ENCODE results near the gene HTR7.
"Not testable (repeated sequence)": the region's sequence is repeated elsewhere in the genome, so short reads cannot be mapped to it uniquely, and the experiment has no call there.

The HTR7 gene

DNA sequence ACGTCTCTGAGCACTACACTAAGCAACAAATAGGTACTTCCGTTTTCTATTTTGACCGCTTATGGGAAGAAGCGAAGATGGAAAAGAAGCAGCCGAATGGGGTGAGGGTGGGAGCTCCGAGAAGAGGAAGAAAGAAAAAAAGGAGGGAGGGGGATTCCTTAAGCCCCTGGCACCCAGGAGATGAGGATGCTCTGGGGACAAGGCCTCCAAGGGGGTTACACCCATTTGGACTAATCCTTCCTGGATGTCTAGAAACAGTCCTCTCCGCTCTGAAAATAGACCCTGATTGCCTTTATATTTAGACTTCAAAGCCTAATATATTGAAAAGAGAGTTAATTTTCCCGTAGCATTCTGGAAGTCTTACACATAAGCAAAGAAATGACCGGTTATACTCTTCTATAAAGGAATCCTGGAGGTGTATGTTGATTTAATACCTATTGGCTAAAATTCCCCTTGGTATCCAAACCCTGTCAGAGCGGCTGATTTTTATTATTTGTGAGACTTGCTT, 676 bp upstream of the HTR7 start:
- no peak for DNase-seq (ENCODE audit: low read depth in 2 of 2)

DNA sequence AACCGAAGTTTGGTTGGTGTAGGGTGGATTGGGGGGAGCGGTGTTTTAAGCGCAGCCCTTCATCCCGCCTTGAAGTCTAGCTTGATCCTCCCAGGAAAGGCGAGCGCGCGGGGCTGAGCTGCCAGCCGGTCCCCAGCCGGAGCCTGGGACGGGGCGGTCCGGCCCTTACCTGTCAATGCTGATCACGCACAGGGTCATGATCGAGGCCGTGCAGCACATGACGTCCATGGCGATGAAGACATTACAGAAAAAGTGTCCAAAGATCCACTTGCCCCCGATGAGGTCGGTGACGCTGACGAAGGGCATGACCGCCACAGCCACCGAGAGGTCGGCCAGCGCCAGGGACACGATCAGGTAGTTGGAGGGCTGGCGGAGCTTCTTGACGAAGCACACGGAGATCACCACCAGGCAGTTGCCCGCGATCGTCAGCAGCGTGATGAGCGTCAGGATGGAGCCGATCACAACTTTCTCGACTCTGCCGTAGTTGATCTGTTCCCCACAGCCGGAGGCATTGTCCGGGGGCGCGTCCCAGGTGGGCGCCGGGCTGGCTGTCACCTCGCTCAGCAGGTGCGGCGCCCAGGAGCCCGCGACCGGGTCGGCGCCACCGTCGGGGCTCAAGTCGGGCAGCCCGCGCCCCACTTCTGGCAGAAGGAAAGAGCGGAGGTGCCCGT, 740 bp downstream of the HTR7 start:
- no peak for DNase-seq (ENCODE audit: low read depth in 2 of 2)

DNA sequence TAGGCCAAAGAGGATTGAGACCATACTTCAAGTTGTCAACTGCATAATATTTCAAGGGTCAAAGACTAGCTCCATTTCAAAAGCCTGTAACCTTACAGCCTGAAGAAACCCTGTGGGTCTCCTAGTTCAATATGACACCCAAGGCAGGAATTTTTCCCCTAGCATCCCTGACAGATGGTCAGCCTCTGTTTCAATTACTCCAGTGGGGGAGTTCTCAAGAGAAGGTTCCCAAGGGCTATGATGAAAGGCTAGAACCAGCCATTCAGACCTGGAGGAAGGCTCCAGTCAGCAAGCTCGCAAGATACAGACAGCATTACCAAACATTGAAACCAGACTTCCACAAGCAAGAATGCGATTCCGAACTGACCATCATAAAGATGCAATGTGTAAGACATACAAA, 1.6 kb downstream of the HTR7 start:
- DNase-seq (ENCODE audit: low read depth in 2 of 2) = no peak

DNA sequence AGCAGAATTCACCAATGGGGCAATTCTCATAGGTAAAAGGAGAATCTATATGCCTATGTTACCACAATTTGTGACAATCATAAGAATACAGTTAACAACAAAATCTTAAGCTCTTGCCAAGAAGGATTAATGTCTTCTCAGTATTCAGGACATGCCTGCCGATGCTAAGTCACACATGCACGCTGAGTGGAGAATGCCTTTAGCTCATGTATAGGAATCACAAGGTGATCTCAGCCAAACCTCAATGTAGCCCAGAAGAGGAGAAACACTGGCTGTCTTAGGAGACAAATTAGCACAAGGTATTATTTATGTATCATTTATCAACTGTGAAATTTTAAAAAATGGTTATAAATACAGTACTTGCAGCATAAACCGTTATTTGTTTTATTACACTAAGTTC, 2.7 kb downstream of the HTR7 start:
- DNase-seq (ENCODE audit: low read depth in 2 of 2) = no peak

DNA sequence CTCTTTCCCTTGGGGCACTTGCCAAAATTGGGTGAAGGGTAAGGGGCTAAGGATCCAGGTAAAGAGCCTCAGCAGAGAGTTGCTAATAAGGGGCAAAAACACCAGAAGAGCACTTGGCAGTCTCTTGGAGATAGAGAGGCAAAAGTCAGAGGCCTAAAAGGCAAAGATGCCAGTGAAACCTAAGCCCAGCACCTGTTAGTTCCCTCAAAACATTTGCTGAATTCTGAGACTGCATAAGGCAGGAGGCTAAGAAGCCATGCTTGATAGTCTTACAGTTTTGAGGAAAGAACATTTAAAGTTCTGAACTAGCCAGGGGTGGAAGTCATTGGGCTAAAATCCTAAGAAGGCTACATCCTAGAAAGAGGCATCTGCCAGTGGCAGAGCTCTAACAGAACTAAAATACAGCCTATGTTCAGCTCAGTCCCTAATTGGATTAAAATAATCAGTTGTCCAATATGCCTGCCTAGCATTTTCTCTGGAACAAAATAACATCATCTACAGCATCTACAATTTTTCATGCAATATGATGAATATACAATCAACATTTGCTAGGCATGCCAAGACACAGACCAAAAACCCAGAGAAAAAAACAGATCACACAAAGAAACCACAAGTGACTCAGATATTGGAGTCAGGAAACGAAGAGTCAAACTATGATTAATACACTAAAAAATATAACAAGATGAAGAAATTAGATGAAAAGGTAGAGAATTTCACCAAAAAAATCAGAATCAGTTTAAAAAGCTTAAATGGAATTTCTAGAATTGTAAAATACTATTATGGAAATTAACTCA, 7.7 kb downstream of the HTR7 start:
- DNase-seq (ENCODE audit: low read depth in 2 of 2) = no peak

DNA sequence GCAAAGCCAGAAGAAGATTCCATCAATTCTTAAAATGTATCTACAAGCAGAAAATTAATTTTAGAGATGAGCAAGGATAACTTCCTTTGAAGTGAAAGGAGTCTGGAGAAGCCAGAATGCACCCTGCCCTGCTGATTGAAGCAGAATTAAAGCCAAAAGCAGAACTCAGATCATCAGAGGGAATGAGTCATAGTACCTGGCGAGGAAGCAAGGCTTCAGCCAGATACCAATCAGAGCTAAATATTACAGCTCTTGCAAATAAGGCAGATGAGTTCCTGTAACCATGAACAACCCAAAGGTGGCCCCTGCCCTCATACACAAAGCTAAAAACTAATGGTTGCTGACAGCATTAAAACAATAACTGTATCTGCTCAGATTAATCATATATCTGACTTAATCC, 10.4 kb downstream of the HTR7 start:
- DNase-seq (ENCODE audit: low read depth in 2 of 2) = no peak

DNA sequence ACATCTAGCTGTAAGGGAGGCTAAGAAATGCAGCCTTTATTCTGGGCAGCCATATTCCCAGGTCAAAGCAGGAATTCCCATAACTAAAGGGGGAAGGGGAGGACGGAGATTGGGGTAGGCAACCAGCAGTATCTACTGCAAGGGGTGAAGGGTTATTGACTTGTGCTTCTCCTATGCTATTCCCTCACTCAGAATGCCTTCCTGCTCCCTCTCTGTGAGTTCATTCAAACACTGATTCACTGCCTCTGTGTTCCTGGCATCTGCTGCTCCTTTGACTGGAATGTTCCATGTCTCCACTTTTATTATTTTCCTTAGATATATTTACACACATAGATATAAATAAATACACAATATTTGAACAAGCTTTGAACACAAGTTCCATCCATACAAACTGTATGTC, 11.1 kb downstream of the HTR7 start:
- no peak for DNase-seq (ENCODE audit: low read depth in 2 of 2)

DNA sequence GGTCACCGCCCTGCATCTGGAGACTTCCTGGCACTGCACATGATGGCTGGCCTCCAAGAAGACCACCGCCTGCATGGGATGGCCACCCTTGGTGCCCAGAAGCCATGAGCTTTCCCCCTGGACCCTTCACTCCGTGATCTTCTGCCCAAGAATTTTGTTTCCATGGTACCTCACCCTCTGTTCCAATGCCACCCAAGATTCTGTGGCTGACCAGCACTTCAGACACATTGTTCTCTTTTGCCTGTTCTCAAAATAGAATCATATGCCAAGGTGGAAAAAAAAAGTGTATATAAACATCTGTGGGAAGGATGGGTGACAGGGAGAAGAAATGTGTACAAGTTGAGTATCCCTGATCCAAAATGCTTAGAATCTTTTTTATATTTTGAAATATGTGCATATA, 12.1 kb downstream of the HTR7 start:
- DNase-seq (ENCODE audit: low read depth in 2 of 2) = no peak

DNA sequence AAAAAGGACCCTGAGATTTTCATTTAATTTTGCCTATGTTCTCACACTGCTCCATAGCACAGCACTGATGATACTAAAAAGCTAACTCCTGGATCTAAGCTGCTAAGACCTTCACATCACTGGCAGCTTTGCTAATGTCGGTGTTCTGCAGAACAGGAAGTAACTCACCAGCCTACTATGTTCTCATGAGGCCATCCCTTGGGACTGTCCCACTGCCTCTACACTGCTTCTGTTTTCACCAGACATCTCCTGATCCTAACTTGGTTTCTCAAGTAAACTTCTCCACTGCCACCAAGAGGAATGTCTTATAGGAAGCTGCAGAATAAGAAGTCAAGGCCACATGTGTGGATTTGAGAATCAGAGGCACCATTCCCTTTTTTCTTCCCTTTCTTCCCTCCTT, 15.1 kb downstream of the HTR7 start:
- DNase-seq (ENCODE audit: low read depth in 2 of 2) = no peak

DNA sequence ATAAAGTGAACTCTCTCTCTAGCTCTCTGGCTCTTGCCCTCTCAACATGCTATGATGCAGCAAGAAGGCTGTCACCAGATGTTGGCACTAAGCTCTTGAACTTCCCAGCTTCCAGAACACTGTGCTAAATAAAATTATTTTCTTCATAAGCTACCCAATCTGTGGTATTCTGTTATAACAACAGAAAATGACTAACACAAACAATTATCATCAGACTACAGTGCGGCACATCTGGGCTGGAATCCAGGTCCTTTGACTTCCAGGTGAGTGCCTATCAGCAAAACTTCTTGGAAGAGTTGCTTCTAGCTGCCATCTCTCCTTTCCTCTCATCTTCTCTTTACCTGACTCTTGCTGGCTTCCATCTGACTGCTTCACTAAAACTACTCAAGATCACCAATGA, 20.4 kb downstream of the HTR7 start:
- DNase-seq (ENCODE audit: low read depth in 2 of 2) = no peak

DNA sequence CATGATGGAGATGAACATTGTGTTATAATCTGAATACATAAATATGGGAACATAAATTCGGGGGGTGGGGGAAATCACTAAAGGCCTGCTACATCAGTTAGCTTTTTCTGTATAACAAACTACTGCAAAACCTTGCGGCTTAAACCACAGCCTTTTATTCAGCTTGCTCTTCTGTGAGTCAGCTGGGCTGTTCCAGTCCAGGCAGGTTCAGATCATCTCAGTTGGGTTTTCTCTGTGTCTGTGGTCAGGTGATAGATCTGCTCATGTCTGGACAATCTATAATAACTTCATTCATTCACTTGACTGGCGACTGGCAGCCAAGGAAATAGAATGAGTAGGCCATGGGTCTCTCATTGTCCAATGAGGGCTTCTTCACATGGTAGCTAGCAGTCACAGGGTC, 23.5 kb downstream of the HTR7 start:
- DNase-seq (ENCODE audit: low read depth in 2 of 2) = no peak

DNA sequence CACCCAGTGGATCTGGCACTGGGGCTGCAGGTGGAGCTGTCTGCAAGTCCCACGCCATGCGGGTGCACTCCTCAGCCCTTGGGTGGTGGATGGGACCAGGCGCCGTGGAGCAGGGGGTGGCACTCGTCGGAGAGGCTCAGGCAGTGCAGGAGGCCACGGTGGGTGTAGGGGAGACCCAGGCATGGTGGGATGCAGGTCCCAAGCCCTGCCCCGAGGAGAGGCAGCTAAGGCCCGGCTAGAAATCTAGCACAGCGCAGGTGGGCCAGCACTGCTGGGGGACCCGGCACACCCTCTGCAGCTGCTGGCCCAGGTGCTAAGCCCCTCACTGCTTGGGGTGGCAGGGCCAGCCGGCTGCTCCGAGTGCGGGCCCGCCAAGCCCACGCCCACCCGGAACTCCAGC, 25.7 kb downstream of the HTR7 start:
- no peak for DNase-seq (ENCODE audit: low read depth in 2 of 2)

DNA sequence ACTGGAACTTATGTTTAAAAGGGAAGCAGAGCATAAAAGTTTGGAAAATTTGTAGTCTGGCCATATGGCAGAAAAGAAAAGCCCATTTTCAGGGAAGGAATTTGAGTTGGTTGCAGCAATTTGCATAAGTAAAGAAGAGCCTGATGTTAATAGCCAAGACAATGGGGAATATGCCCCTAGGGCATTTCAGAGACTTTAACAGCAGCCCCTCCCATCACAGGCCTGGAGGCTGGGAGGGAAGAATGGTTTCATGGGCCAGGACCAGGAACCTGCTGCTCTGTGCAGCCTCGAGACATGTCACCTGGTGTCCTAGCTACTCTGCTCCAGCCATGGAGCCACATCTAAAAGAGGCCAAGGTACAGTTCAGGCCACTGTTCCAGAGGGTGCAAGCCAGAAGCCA, 35.3 kb downstream of the HTR7 start:
- no peak for DNase-seq (ENCODE audit: low read depth in 2 of 2)

DNA sequence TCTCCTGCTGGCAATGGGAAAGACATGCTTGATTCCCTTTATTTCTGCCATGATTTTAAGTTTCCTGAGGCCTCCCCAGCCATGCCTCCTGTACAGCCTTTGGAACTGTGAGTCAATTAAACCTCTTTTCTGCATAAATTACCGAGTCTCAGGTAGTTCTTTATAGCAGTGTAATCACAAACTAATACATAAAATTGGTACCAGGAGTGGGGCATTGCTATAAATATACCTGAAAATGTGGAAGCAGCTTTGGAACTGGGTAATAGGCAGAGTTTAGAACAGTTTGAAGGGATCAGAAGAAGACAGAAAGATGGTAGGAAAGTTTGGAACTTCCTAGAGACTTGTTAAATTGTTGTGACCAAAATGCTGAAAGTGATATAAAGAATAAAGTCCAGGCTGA, 36.0 kb downstream of the HTR7 start:
- DNase-seq (ENCODE audit: low read depth in 2 of 2) = not testable (repeated sequence)

DNA sequence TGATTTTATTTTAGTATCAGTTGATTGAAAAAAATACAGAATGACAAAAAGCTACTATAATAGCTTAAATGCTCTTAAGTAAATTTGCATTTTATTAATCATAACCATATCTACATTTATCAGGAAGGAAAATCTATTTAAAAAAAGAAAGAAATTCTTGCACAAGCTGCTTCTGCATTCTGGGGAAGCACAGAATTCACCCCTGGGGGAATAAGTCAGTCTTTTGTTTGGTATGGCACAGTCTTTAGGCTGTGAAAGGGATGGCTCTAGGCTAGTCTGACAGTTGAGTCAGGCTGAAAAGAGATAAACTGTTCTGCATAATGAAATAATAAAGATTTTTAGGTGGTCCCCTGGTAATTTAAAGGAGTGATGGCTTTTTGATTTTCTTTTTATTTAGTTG, 37.9 kb downstream of the HTR7 start:
- DNase-seq (ENCODE audit: low read depth in 2 of 2) = no peak

DNA sequence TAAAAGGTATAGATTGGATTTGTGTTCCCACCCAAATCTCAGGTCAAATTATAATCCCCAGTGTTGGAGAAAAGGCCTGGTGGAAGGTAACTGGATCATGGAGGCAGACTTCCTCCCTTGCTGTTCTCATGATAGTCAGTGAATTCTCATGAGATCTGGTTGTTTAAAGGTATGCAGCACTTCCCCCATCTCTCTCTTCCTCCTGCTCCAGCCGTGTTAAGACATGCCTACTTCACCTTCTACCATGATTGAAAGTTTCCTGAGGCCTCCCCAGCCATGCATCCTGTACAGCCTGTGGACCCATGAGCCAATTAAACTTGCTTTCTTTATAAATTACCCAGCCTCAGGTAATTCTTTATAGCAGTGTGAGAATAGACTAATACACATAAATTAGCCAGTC, 39.1 kb downstream of the HTR7 start:
- no peak for DNase-seq (ENCODE audit: low read depth in 2 of 2)

DNA sequence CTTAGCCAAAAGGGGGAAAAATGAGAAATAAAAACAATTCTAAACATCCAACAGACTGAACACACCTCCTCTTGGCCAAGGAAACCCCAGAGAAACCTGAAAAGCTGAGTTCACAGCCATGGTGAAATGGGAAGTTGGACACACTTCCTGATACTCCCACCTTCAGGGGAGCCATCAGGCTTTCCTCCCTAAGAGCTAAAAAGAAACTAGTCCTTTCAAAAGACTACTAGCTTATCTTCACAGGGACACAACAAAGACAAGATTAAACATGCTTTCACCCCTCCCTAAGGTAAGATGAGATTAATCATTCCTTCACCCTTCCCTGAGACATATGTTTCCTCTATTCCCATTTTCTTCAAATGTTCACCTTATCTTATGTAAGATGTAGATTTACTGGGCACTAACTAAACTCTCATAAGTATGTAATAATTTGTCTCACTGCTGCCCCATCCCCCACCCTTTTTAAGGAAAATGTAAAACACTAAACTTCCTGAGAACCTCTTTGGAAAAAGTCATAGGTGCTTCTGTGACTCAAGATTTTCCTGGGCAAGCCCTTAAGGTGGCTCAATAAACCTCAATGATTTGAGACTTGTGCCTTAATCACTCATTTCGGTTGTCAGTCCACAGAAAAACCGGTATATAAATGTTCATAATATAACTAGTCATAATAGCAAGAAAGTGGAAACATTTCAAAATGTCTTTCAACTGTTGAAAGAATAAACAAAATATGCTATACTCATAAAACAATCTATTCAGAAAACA, 40.5 kb downstream of the HTR7 start:
- no peak for DNase-seq (ENCODE audit: low read depth in 2 of 2)

DNA sequence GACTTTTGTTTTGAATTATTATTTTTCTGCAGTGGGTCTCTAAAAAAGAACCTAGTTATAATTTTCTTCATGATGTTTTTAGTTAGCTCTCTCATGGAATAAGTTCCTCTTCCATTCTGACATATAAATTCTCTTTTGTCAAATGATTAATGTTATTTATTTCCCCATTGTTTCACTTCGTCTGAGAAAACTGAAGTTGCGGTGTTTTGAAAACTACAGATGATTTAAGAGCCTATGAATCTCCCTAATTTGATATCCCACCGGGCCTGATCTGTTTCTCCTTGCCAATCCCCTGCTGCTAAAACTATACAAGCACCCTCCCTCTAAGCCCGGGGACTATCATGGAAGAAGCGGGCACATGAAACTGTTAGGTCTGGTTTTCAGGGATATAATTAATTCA, 41.4 kb downstream of the HTR7 start:
- DNase-seq (ENCODE audit: low read depth in 2 of 2) = no peak

DNA sequence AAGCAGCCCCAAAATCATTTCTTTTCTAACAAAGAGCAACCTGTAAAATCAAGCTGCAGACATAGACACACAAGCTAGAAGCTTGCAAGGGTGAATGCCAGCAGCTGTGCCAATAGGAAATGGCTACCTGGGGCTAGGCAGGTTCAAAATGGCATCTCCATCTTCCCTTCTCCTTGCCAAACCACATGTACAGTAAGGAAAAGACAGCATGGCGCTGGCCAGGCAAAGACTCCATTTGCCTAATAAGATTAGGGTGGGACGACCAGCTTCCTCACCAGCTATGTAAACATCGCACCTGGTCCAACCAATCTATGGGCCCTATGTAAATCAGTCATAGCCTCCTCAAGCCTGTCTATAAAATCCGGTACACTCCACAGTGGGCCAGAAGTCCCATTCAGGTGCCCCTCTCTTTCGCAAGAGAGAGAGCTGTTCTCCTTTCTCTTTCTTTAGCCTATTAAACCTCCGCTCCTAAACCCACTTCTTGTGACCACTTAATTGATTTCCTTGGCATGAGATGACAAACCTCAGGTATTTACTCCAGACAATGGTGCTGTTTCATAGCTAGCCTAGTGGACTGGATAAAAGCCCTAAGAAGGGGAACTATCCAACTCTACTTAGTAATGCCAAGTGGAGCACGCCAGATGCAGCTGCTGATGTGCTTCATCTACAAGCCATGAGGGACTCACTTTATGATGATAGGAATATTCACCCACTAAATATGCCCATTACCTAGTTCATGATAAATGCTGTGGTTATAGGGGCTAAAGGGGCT, 44.1 kb downstream of the HTR7 start:
- no peak for DNase-seq (ENCODE audit: low read depth in 2 of 2)

DNA sequence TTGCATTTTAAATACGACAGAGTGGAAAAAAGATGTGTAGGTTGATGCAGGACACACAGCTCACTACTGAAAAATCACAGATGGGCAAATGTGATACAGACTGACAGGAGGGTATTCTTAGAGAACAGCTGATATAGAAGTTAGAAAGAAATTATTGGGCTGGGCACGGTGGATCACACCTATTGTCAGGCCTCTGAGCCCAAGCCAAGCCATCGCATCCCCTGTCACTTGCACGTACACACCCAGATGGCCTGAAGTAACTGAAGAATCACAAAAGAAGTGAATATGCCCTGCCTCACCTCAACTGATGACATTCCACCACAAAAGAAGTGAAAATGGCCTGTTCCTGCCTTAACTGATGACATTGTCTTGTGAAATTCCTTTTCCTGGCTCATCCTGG, 50.7 kb downstream of the HTR7 start:
- DNase-seq (ENCODE audit: low read depth in 2 of 2) = not testable (repeated sequence)

DNA sequence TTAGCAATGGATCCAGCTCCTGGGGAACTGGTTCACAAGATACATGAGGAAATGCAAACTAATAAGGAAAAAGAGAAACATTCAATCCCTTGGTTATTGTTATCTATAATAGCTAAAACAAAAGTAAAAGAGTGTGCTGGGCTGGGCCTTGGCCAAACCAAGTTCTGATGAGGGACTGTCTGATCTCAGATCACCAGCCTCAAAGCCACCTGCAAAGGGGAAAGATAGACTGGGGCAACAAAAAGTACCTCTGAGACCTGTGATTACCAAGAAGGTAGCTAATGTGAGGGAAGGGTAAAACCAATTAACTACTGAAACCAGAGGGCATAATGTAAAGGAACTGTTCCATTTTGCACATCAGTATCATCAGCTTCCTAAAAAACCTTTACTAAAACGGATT, 51.2 kb downstream of the HTR7 start:
- no peak for DNase-seq (ENCODE audit: low read depth in 2 of 2)

DNA sequence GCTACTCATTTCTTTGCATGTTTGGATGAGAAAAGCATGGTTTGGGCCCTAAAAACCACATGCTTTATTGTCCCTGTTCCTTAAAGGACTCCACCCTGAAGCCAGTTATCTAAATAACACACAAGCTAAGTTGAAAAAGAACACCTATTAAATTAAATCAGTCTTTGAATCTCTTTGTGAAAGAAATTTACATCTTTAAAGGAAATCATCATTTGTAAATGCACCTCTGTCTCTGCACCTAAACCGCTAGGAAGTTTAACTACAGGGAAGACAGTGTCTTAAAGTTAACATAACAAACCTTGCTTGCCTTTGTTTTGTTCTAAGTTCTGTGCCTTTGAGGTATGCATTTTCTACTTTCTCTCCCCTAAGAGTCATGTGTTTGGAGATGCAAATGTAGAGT, 52.6 kb downstream of the HTR7 start:
- no peak for DNase-seq (ENCODE audit: low read depth in 2 of 2)

Data from stimulated activated CD8-positive, alpha-beta memory T cell treated with anti-CD3 and anti-CD28 coated beads, Interleukin-7, amount 100 ng/mL, for 1 hour (primary cell).